OCI-LY7 (cell line): Measurements from ENCODE around the gene ARX. TPM values are rescaled to one million over a fixed set of nuclear protein-coding genes. Genes with fewer than 3 reads are reported as not detected.

Experiments used
- BruUV-seq: library from RNA; stranded (reverse); fragments of 400-500 nt; replicated peaks from 2 replicates; lab custom pipeline; 2021; lab: Mats Ljungman, UMichigan
- CTCF ChIA-PET: fragments of 300-600 bp; sonication (Branson Sonifier 250); formaldehyde crosslinking; loops from one replicate; lab custom pipeline; 2022; ENCODE audit warnings: antibody characterized with exemption; ENCODE audit not compliant: unreplicated experiment; lab: Charles Lee
- POLR2A ChIA-PET: fragments of 300-600 bp; sonication (Branson Sonifier 250); formaldehyde crosslinking; loops from one replicate; lab custom pipeline; 2022; ENCODE audit warnings: antibody characterized with exemption; lab: Charles Lee
- DNase-seq: peaks from one replicate; pipeline ENCODE4 v3.0.0-alpha.2; 2015; ENCODE audit warnings: low spot score
- H2AFZ ChIP-seq: fragments of 200-600 bp; sonication (generic), shearing (Covaris generic); 2 replicates; pipeline ENCODE4 v1.6.1; 2014; ENCODE audit warnings: mild to moderate bottlenecking, antibody characterized with exemption, low read length, moderate library complexity
- H3K27ac ChIP-seq: fragments of 200-600 bp; sonication (generic); 2 replicates; pipeline ENCODE4 v1.5.1; 2014; ENCODE audit warnings: mixed run types, low read depth, mild to moderate bottlenecking, moderate library complexity, low read length, inconsistent platforms; ENCODE audit not compliant: poor library complexity, severe bottlenecking
- H3K36me3 ChIP-seq: fragments of 200-600 bp; sonication (generic); 2 replicates; pipeline ENCODE4 v1.6.1; 2014; ENCODE audit warnings: mild to moderate bottlenecking, antibody characterized with exemption, low read length, moderate library complexity, mixed read lengths; ENCODE audit not compliant: insufficient read depth
- H3K4me1 ChIP-seq: fragments of 200-600 bp; sonication (generic); 2 replicates; pipeline ENCODE4 v1.5.1; 2014; ENCODE audit warnings: mild to moderate bottlenecking, low read length; ENCODE audit not compliant: insufficient read depth, poor library complexity, severe bottlenecking
- H3K4me2 ChIP-seq: fragments of 200-600 bp; sonication (generic); 2 replicates; pipeline ENCODE4 v1.6.1; 2014; ENCODE audit warnings: mild to moderate bottlenecking, low read length
- H3K4me3 ChIP-seq: fragments of 200-600 bp; sonication (generic); 2 replicates; pipeline ENCODE4 v1.5.1; 2014; ENCODE audit warnings: mild to moderate bottlenecking, low read depth, low read length; ENCODE audit not compliant: poor library complexity, severe bottlenecking
- H3K79me2 ChIP-seq: fragments of 200-600 bp; sonication (generic); 2 replicates; pipeline ENCODE4 v1.6.1; 2016; ENCODE audit warnings: low read depth, mild to moderate bottlenecking, low read length, moderate library complexity, mixed read lengths; ENCODE audit not compliant: insufficient read depth
- H3K9me2 ChIP-seq: fragments of 200-600 bp; sonication (generic); 2 replicates; pipeline ENCODE4 v1.6.1; 2016; ENCODE audit warnings: mild to moderate bottlenecking, low read length, mixed read lengths; ENCODE audit not compliant: insufficient read depth
- H3K9me3 ChIP-seq: fragments of 200-600 bp; sonication (generic); 2 replicates; pipeline ENCODE4 v1.6.1; 2014; ENCODE audit warnings: mild to moderate bottlenecking, mixed run types, low read length, mixed read lengths
- H4K20me1 ChIP-seq: fragments of 200-600 bp; sonication (generic); 2 replicates; pipeline ENCODE4 v1.6.1; 2014; ENCODE audit warnings: mild to moderate bottlenecking, antibody characterized with exemption, low read length, moderate library complexity, mixed read lengths; ENCODE audit not compliant: insufficient read depth
- CTCF ChIP-seq: fragments of 200-600 bp; sonication (generic); conservative IDR thresholded peaks from 2 replicates; pipeline ENCODE4 v1.5.1; 2014; ENCODE audit warnings: mild to moderate bottlenecking, antibody characterized with exemption, low read length, moderate library complexity, mixed read lengths
- EZH2phosphoT487 ChIP-seq: fragments of 200-600 bp; sonication (generic); IDR thresholded peaks from 2 replicates; pipeline ENCODE4 v1.6.1; 2018; ENCODE audit warnings: low read depth, borderline replicate concordance, mild to moderate bottlenecking, mixed run types, antibody characterized with exemption, low read length, moderate library complexity, mixed read lengths
- intact Hi-C: fragments of 100-400 bp; cut with micrococcal nuclease; formaldehyde crosslinking; loops from one replicate; pipeline ENCODE4 v1.10.0; 2022; ENCODE audit not compliant: unreplicated experiment
- total RNA-seq, 2 experiments: library from RNA; depleted of rRNA in 1 of 2; stranded (reverse); fragments of >200 nt in 1 of 2; shearing (Covaris generic) in 1 of 2; gene quantifications; 2 replicates each; pipeline ENCODE4 v1.2.3, GENCODE V29; 2014 to 2022

The ARX gene
- total RNA-seq, 2 experiments from 2014 or later: 0.11 TPM; not detected in 1

GRCh38 chrX:24969812-24970211, 46.0 kb downstream of the ARX start:
- ChIA-PET CTCF (no interaction called here), POLR2A (no interaction called here)
- DNase-seq: no peak
- intact Hi-C loops: no loop called here
- H4K20me1 ChIP-seq: no peaks in the 10 kb centered on the region
- TF ChIP-seq CTCF (no peak), EZH2phosphoT487 (no peak)
- no peaks in the 10 kb centered on the region for H3K9me3 ChIP-seq
- no peaks in the 10 kb centered on the region for H3K79me2 ChIP-seq
- no TSS peak for BruUV-seq
- peaks cover 10% of the 10 kb centered on the region for H3K36me3 ChIP-seq
- no peaks in the 10 kb centered on the region for H3K9me2 ChIP-seq
- no peak overlapping the region for H2AFZ ChIP-seq
- H3K27ac ChIP-seq: no peak overlapping the region
- no peak overlapping the region for H3K4me3 ChIP-seq
- H3K4me2 ChIP-seq: no peak overlapping the region
- H3K4me1 ChIP-seq: no peaks in the 10 kb centered on the region

- H4K20me1 ChIP-seq: no peaks in the 10 kb centered on the region
- no peak for TF ChIP-seq EZH2phosphoT487
- no peak for TF ChIP-seq CTCF
- H3K4me3 ChIP-seq: no peak overlapping the region
- intact Hi-C loops: no loop called here
- no peaks in the 10 kb centered on the region for H3K79me2 ChIP-seq
- no peak overlapping the region for H2AFZ ChIP-seq
- ChIA-PET CTCF (no interaction called here), POLR2A (interaction anchor here (0.7 kb wide), 1 partner anchor 26 kb away, joined by 3 read pairs; no protein-coding TSS in a partner anchor)
- BruUV-seq: no TSS peak
- H3K27ac ChIP-seq: no peak overlapping the region
- peaks cover 5% of the 10 kb centered on the region; the same call in 1 of the 2 replicates for H3K36me3 ChIP-seq
- DNase-seq: no peak
- H3K4me1 ChIP-seq: no peaks in the 10 kb centered on the region
- H3K9me3 ChIP-seq: no peaks in the 10 kb centered on the region
- H3K4me2 ChIP-seq: no peak overlapping the region
- H3K9me2 ChIP-seq: no peaks in the 10 kb centered on the region
Measured at GRCh38 chrX:24965372-24965771, 50.4 kb downstream of the ARX start.

- no peaks in the 10 kb centered on the region for H3K79me2 ChIP-seq
- DNase-seq: no peak
- ChIA-PET CTCF (no interaction called here), POLR2A (no interaction called here)
- BruUV-seq: no TSS peak
- H3K27ac ChIP-seq: no peak overlapping the region
- H4K20me1 ChIP-seq: no peaks in the 10 kb centered on the region
- H3K4me1 ChIP-seq: no peaks in the 10 kb centered on the region
- H3K9me3 ChIP-seq: no peaks in the 10 kb centered on the region
- H2AFZ ChIP-seq: no peak overlapping the region
- H3K4me3 ChIP-seq: no peak overlapping the region
- H3K4me2 ChIP-seq: no peak overlapping the region
- no peaks in the 10 kb centered on the region for H3K36me3 ChIP-seq
- intact Hi-C loops: no loop called here
- H3K9me2 ChIP-seq: no peaks in the 10 kb centered on the region
- TF ChIP-seq EZH2phosphoT487 (no peak), CTCF (no peak)
Measured at GRCh38 chrX:24963823-24964222, 51.9 kb downstream of the ARX start.
